Measurements from ENCODE around the gene KAZN. TPM values are rescaled to one million over a fixed set of nuclear protein-coding genes. Genes with fewer than 3 reads are reported as not detected.
A peak's percentile ranks its signal among the peaks of the same experiment; 100 is the strongest.

The KAZN gene
- total and polyA plus RNA-seq, 2 experiments from 2014 or later: 7.9 to 15.6 TPM

- peak; percentile 46 for DNase-seq (ENCODE audit: low spot score)
- Histone ChIP-seq H2AFZ (no peak overlapping the region), H3K27me3 (no peaks in the 10 kb centered on the region), H3K4me3 (no peak overlapping the region), H3K79me2 (no peaks in the 10 kb centered on the region), H4K20me1 (ENCODE audit: insufficient read depth, poor library complexity, severe bottlenecking) (no peaks in the 10 kb centered on the region), H3K9me2 (replicated peaks; ENCODE audit: insufficient read depth) (no peaks in the 10 kb centered on the region), H3K9me3 (ENCODE audit: low read depth) (no peaks in the 10 kb centered on the region), H3K4me1 (ENCODE audit: insufficient read depth) (peaks cover 5% of the 10 kb centered on the region), H3K4me2 (no peak overlapping the region), H3K36me3 (replicated peaks; ENCODE audit: insufficient read depth, low read depth) (no peaks in the 10 kb centered on the region), H3K27ac (no peak overlapping the region)
- WGBS (ENCODE audit: low lambda C conversion rate, missing lambda C conversion rate): 72% methylated on average over 12 of the region's 12 CpGs
- peak; percentile 56 for TF ChIP-seq CTCF (IDR thresholded peaks at IDR 0.05; ENCODE audit: poor library complexity)
- TF ChIP-seq EZH2phosphoT487 (IDR thresholded peaks at IDR 0.05; ENCODE audit: low read depth, severe bottlenecking, unreplicated experiment): no peak
- no peak for TF ChIP-seq EZH2 (IDR thresholded peaks at IDR 0.05; ENCODE audit: borderline replicate concordance)
Measured at GRCh38 chr1:14778898-14779865, 180.7 kb downstream of the KAZN start.

- WGBS (ENCODE audit: low lambda C conversion rate, missing lambda C conversion rate): 97% methylated on average over 2 of the region's 2 CpGs
- H3K79me2 ChIP-seq: no peaks in the 10 kb centered on the region
- no peaks in the 10 kb centered on the region for H3K36me3 ChIP-seq (replicated peaks; ENCODE audit: insufficient read depth, low read depth)
- no peaks in the 10 kb centered on the region for H4K20me1 ChIP-seq (ENCODE audit: insufficient read depth, poor library complexity, severe bottlenecking)
- H3K4me3 ChIP-seq: no peak overlapping the region
- no peaks in the 10 kb centered on the region for H3K9me3 ChIP-seq (ENCODE audit: low read depth)
- H3K9me2 ChIP-seq (replicated peaks; ENCODE audit: insufficient read depth): no peaks in the 10 kb centered on the region
- no peak overlapping the region for H3K27ac ChIP-seq
- H3K27me3 ChIP-seq: no peaks in the 10 kb centered on the region
- H3K4me1 ChIP-seq (ENCODE audit: insufficient read depth): peaks cover 5% of the 10 kb centered on the region
- DNase-seq (ENCODE audit: low spot score): no peak
- H3K4me2 ChIP-seq: no peak overlapping the region
- no peak for TF ChIP-seq CTCF (IDR thresholded peaks at IDR 0.05; ENCODE audit: poor library complexity)
- H2AFZ ChIP-seq: no peak overlapping the region
Measured at GRCh38 chr1:14780271-14780670, 181.8 kb downstream of the KAZN start.

DNA sequence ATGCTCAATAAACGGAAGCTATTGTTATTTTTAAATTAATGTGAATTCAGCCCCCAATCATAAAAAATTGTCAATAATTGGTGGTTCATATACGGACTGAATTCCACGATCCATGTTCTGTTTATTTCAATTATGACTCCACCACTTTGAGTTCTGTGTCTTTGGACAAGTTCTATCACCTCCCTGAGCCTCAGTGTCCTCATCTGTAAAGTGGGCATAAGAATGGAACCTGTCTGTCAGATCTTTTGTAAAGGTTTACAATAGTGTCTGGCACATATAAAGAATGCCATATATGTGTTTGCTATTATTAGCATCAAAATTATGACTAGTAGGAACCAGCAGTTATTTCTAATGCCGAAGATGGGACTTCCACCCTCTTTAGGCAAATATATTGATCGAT is 183.3 kb downstream of the KAZN start:
- Histone ChIP-seq H3K4me1 (ENCODE audit: insufficient read depth) (peaks cover 13% of the 10 kb centered on the region), H3K4me2 (no peak overlapping the region), H3K79me2 (no peaks in the 10 kb centered on the region), H3K9me3 (ENCODE audit: low read depth) (no peaks in the 10 kb centered on the region), H3K4me3 (no peak overlapping the region), H3K36me3 (replicated peaks; ENCODE audit: insufficient read depth, low read depth) (no peaks in the 10 kb centered on the region), H3K9me2 (replicated peaks; ENCODE audit: insufficient read depth) (no peaks in the 10 kb centered on the region), H3K27ac (no peak overlapping the region), H3K27me3 (no peaks in the 10 kb centered on the region), H4K20me1 (ENCODE audit: insufficient read depth, poor library complexity, severe bottlenecking) (no peaks in the 10 kb centered on the region), H2AFZ (no peak overlapping the region)
- TF ChIP-seq EZH2 (IDR thresholded peaks at IDR 0.05; ENCODE audit: borderline replicate concordance) (no peak), CTCF (IDR thresholded peaks at IDR 0.05; ENCODE audit: poor library complexity) (no peak), EZH2phosphoT487 (IDR thresholded peaks at IDR 0.05; ENCODE audit: low read depth, severe bottlenecking, unreplicated experiment) (no peak)
- 96% methylated on average over 5 of the region's 5 CpGs for WGBS (ENCODE audit: low lambda C conversion rate, missing lambda C conversion rate)
- DNase-seq (ENCODE audit: low spot score): no peak
